Measurements from ENCODE around the gene MYADM. TPM values are rescaled to one million over a fixed set of nuclear protein-coding genes. Genes with fewer than 3 reads are reported as not detected.
A peak's percentile ranks its signal among the peaks of the same experiment; 100 is the strongest.
"Not testable (repeated sequence)": the region's sequence is repeated elsewhere in the genome, so short reads cannot be mapped to it uniquely, and the experiment has no call there.

Gene MYADM, protein sequence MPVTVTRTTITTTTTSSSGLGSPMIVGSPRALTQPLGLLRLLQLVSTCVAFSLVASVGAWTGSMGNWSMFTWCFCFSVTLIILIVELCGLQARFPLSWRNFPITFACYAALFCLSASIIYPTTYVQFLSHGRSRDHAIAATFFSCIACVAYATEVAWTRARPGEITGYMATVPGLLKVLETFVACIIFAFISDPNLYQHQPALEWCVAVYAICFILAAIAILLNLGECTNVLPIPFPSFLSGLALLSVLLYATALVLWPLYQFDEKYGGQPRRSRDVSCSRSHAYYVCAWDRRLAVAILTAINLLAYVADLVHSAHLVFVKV
- total RNA-seq (2014; rRNA removed; shearing (Covaris generic)) = 34.9 and 49.7 TPM in 2 replicates

DNA sequence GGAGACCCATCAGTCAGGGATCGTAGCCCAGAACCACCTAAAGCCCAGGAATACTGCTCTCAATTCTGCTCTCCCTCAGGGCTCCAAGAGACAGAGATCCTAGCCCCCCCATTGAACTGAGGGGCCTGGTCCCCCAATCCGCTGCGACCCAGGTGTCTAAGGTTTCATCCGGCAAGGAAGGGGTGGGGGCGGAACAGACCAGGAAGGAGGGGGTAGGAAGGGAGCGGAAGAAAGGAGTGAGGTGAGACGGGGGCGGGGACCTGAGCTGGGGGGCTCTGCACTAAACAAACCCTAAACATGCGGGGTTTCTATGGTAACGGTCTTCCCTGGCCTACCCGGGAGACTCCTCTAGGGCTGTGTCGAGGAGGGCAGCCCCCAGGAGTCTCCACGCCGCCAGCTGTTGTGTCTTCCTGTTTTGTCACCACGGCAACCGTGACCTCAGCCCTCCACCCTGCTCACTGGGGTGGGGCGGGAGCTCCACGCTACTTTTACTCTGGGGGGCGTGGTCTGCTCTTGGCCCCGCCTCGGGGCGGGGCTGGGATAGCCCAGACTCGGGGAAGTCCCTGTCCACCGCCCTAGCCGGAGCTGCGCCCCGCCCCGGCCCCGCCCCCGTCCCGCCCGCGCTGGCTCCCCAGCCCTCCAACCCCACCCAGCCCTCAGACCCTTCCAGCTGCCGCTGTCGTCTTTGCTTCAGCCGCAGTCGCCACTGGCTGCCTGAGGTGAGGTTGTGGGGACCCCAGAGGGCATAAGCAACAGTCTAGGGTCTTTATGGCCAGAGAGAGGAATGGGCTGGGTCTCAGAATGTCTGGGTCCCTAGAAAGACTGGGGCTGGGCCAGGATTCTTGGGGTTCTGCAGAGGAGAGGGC is at the start of gene MYADM:
TSS of gene MYADM (plus strand) at position 659 of the 866 bp plus-strand sequence. CDS start 5,647 bp downstream, outside the sequence.
- DNase-seq (ENCODE audit: low spot score) = peak; percentile 100

DNA sequence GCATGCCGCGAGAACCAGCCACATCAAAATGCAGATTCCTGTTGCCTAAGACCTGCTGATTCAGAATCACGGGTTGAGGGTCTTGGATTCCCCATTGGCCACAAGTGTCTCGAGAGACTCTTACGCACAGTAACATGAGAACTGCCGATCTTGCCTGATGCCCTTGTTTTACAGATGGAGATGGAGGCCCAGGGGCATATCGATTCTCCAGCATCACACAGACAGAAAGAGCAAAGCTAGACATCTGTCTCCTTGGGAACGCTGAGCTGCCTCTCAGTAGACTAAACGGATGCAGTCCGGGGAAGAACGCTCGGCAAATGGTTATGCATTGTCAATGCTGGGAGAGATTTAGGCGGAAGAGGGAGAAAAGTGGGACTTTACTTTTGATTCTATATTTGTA is 48.9 kb upstream of the MYADM start:
- DNase-seq (ENCODE audit: low spot score) = no peak

- DNase-seq (ENCODE audit: low spot score) = no peak
Measured at GRCh38 chr19:53819861-53820260, 47.8 kb upstream of the MYADM start.

- no peak for DNase-seq (ENCODE audit: low spot score)
Measured at GRCh38 chr19:53823380-53824120, 44.1 kb upstream of the MYADM start.

- no peak for DNase-seq (ENCODE audit: low spot score)
Measured at GRCh38 chr19:53824134-53824611, 43.5 kb upstream of the MYADM start, which contains the start of gene NLRP12. Gene NLRP12, minus strand, starts transcription at chr19:53824314. Its CDS starts 140 bp downstream, at chr19:53824174.

- no peak for DNase-seq (ENCODE audit: low spot score)
Measured at GRCh38 chr19:53826876-53827275, 40.8 kb upstream of the MYADM start.

- no peak for DNase-seq (ENCODE audit: low spot score)
Measured at GRCh38 chr19:53828531-53828930, 39.2 kb upstream of the MYADM start.

- not testable (repeated sequence) for DNase-seq (ENCODE audit: low spot score)
Measured at GRCh38 chr19:53832861-53833260, 34.8 kb upstream of the MYADM start.

DNA sequence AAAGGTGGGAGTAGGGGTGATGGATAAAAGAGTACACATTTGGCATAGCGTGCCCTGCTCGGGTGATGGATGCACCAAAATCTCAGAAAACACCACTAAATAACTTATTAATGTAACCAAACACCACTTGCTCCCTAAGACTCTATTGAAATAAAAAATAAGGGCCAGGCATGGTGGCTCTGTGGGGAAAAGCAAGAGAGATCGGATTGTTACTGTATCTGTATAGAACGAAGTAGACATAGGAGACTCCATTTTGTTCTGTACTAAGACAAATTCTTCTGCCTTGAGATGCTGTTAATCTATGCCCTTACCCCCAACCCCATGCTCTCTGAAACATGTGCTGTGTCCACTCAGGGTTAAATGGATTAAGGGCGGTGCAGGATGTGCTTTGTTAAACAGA is 29.2 kb upstream of the MYADM start:
- DNase-seq (ENCODE audit: low spot score) = not testable (repeated sequence)

GRCh38 chr19:53840241-53840640 is 27.4 kb upstream of the MYADM start:
- not testable (repeated sequence) for DNase-seq (ENCODE audit: low spot score)

DNA sequence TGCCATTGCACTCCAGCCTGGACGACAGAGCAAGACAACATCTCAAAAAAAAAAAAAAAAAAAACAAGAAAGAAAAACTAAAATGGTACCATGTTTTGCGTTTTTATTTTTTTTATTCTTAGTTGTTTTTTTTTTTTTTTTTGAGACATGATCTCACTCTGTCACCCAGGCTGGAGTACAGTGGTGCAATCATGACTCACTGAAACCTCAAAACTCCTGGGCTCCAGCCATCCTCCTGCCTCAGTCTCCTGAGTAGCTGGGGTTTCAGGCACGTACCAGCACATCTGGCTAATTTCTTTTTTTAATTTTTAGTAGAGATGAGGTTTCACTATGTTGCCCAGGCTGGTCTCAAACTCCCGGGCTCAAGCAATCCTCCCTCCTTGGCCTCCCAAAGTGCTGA is 26.8 kb upstream of the MYADM start:
- peak; percentile 91 for DNase-seq (ENCODE audit: low spot score)

- DNase-seq (ENCODE audit: low spot score) = no peak
Measured at GRCh38 chr19:53844849-53845246, 22.8 kb upstream of the MYADM start.

DNA sequence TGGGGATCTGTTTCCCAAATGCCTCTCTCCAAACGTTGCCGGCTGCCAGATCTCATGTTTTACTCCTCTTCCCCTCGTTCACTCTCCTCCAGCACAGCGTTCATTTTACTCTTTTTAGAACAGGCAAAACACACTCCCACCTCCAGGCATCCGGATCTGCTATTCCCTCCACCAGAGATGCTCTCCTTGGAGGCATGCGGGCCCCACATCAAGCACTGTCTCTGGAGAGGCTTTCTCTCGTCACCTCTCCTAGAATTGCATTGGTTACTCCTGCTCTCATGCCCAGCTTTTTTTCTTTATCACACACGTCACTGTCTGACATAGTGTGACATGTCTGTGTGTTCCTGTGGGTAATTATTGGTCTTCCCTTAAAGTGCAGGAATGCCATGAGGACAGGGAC is 20.1 kb upstream of the MYADM start:
- DNase-seq (ENCODE audit: low spot score) = no peak

GRCh38 chr19:53849237-53849676 is 18.4 kb upstream of the MYADM start:
- DNase-seq (ENCODE audit: low spot score) = peak; percentile 98

GRCh38 chr19:53853707-53854106 is 14.0 kb upstream of the MYADM start:
- DNase-seq (ENCODE audit: low spot score) = no peak

DNA sequence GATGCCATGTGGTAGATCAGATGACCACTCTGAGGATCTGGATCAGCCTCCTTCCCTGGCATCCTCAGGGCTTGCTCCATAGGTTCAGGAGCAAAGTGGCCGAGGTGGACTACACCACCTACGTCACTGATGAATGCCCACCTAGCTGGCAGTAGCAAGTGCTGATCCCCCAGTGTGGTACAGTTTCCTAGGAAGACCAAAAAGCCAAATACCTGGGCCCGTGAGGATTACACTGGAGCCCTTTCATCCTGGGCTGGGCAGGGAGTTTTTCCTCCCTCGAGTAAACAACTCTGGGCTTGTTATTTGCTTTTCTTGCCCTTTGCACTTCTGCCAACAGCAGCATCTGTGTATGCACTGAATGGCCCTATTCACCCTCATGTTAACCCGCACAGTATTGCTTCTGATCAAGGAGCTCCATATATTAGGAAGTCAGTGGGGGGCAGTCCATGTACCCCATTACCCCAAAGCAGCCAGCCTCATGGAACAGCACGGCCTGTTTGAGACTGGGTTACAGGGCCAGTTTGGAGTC is 3.3 kb upstream of the MYADM start:
- DNase-seq (ENCODE audit: low spot score) = no peak

- DNase-seq (ENCODE audit: low spot score) = peak; percentile 72
Measured at GRCh38 chr19:53865523-53865917, 2.2 kb upstream of the MYADM start.

- DNase-seq (ENCODE audit: low spot score) = peak; percentile 81
Measured at GRCh38 chr19:53865918-53866864, 1.5 kb upstream of the MYADM start.

GRCh38 chr19:53866865-53867224 is 838 bp upstream of the MYADM start:
- no peak for DNase-seq (ENCODE audit: low spot score)

DNA sequence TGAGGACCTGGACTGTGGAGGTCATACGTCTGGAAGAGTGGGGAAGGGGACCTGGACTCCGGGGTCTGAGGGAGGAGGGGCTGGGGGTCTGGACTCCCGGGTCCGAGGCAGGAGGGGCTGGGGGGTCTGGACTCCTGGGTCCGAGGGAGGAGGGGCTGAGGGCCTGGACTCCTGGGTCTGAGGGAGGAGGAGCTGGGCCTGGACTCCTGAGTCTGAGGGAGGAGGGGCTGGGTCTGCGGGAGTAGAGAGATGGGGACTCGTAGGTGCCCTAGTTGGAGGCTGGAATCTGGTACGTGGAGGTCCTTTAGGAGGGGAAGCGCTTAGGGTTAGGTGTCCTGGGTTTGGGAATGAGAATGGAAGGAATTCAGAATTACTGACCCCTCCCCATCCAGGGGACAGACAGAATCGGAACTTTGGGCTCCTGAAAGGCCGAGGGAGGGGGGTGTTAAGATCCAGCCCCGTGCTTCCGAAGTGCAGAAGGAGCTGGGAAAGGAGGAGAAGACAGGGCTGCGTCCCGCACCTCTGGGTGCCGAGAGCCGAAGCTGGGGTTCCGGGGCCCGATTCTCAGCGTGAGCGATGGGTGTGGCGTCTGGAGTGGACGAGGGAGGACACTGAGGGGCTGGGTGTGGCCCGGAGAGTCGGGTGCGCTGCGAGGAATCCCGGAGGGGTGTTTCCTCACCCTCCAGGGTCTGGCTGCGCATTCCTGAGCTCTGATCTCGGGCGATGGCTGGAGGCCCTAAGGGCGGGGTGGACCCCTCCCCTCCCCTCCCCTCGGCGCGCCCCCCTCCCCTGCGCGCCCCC is 608 bp downstream of the MYADM start:
- DNase-seq (ENCODE audit: low spot score) = peak; percentile 83
